Thymus (tissue), 11 donors: ENCODE data around the gene ETV6. TPM values are rescaled to one million over a fixed set of nuclear protein-coding genes. Genes with fewer than 3 reads are reported as not detected.

Source experiments
- DNase-seq, 9 donors: peaks; one replicate each; pipeline ENCODE4 v3.0.0-alpha.2; 2013; ENCODE audit warnings: low spot score in 9 of 9, low read depth in 6 of 9, missing footprints in 1 of 9
- H3K27ac ChIP-seq, 2 donors: one replicate each; pipeline ENCODE4 v1.5.1; 2013; ENCODE audit warnings: control low read depth in 1 of 2, low read depth in 1 of 2, low read length in 1 of 2, mild to moderate bottlenecking in 1 of 2, moderate library complexity in 1 of 2
- H3K27me3 ChIP-seq, 2 donors: one replicate each; pipeline ENCODE4 v1.5.1; 2013; ENCODE audit warnings: low read length in 1 of 2; ENCODE audit not compliant: control insufficient read depth in 2 of 2, insufficient read depth in 1 of 2
- H3K36me3 ChIP-seq, 2 donors: one replicate each; pipeline ENCODE4 v1.5.1; 2013; ENCODE audit warnings: low read length in 1 of 2, mild to moderate bottlenecking in 1 of 2, moderate library complexity in 1 of 2; ENCODE audit not compliant: control insufficient read depth in 2 of 2, insufficient read depth in 2 of 2
- H3K4me1 ChIP-seq, 2 donors: one replicate each; pipeline ENCODE4 v1.5.1; 2013; ENCODE audit warnings: low read length in 2 of 2; ENCODE audit not compliant: control insufficient read depth in 2 of 2, insufficient read depth in 2 of 2
- H3K4me3 ChIP-seq, 2 donors: one replicate each; pipeline ENCODE4 v1.5.1; 2013; ENCODE audit warnings: low read length in 2 of 2, control low read depth in 1 of 2, mild to moderate bottlenecking in 1 of 2
- H3K9me3 ChIP-seq, 2 donors: one replicate each; pipeline ENCODE4 v1.5.1; 2013; ENCODE audit warnings: low read length in 1 of 2, mild to moderate bottlenecking in 1 of 2; ENCODE audit not compliant: control insufficient read depth in 2 of 2, insufficient read depth in 1 of 2
- WGBS: extraction: QIAGEN DNeasy Blood & Tissue Kit; methylation state at CpG from one replicate; pipeline ENCODE4 v1.1.7; 2013; 5-methylcytosine and 5-hydroxymethylcytosine counted together
- polyA plus RNA-seq: library from polyadenylated mRNA; stranded (reverse); fragments of 200-250 nt; gene quantifications from one replicate; pipeline ENCODE4 v1.2.3, GENCODE V29; 2013
- total RNA-seq: library from RNA; stranded (reverse); fragments of 120-200 nt; gene quantifications from one replicate; pipeline ENCODE4 v1.2.4, GENCODE V29; 2013
- donor health status: healthy.

ETV6 gene
- total and polyA plus RNA-seq, 2 donors: 15.0 to 18.3 TPM

GRCh38 chr12:11709513-11709912, 60.0 kb downstream of the ETV6 start:
- DNase-seq: no peak
- Histone ChIP-seq H3K4me3 (no peak overlapping the region), H3K9me3 (no peaks in the 10 kb centered on the region), H3K36me3 (peaks cover 3 to 51% of the 10 kb centered on the region in 2 donors), H3K27me3 (no peaks in the 10 kb centered on the region), H3K27ac (no peak overlapping the region), H3K4me1 (peaks cover 10 to 41% of the 10 kb centered on the region in 2 donors)
- 96% methylated on average over 4 of the region's 4 CpGs for WGBS

GRCh38 chr12:11710431-11710830, 61.0 kb downstream of the ETV6 start:
- H3K27me3 ChIP-seq: no peaks in the 10 kb centered on the region
- DNase-seq: no peak
- 98% methylated on average over 6 of the region's 6 CpGs for WGBS
- no peak overlapping the region for H3K27ac ChIP-seq
- no peak overlapping the region for H3K4me3 ChIP-seq
- no peaks in the 10 kb centered on the region for H3K9me3 ChIP-seq
- H3K36me3 ChIP-seq: peaks cover 5 to 53% of the 10 kb centered on the region in 2 donors
- peaks cover 10 to 36% of the 10 kb centered on the region in 2 donors for H3K4me1 ChIP-seq

GRCh38 chr12:11710906-11711305, 61.4 kb downstream of the ETV6 start:
- Histone ChIP-seq H3K4me1 (peaks cover 6 to 31% of the 10 kb centered on the region in 2 donors), H3K36me3 (peaks cover 5 to 56% of the 10 kb centered on the region in 2 donors), H3K27ac (no peak overlapping the region), H3K9me3 (no peaks in the 10 kb centered on the region), H3K27me3 (no peaks in the 10 kb centered on the region), H3K4me3 (no peak overlapping the region)
- WGBS: 88% methylated on average over 3 of the region's 3 CpGs
- no peak for DNase-seq

- no peak overlapping the region for H3K27ac ChIP-seq
- no peaks in the 10 kb centered on the region for H3K9me3 ChIP-seq
- WGBS: 93% methylated on average over 9 of the region's 9 CpGs
- H3K4me1 ChIP-seq: peaks cover under 1 to 28% of the 10 kb centered on the region in 2 donors
- DNase-seq: no peak
- no peaks in the 10 kb centered on the region for H3K27me3 ChIP-seq
- H3K4me3 ChIP-seq: no peak overlapping the region
- H3K36me3 ChIP-seq: peaks cover 5 to 61% of the 10 kb centered on the region in 2 donors
Measured at GRCh38 chr12:11711651-11712327, 62.3 kb downstream of the ETV6 start.

GRCh38 chr12:11712491-11712890, 63.0 kb downstream of the ETV6 start:
- no peak for DNase-seq
- H3K27ac ChIP-seq: no peak overlapping the region
- H3K27me3 ChIP-seq: no peaks in the 10 kb centered on the region
- H3K36me3 ChIP-seq: peaks cover 5 to 64% of the 10 kb centered on the region in 2 donors
- H3K4me1 ChIP-seq: peaks cover 0 to 26% of the 10 kb centered on the region in 2 donors
- WGBS: 98% methylated on average over 6 of the region's 6 CpGs
- H3K4me3 ChIP-seq: no peak overlapping the region
- H3K9me3 ChIP-seq: no peaks in the 10 kb centered on the region

GRCh38 chr12:11713202-11713601, 63.7 kb downstream of the ETV6 start:
- no peaks in the 10 kb centered on the region for H3K27me3 ChIP-seq
- no peaks in the 10 kb centered on the region for H3K9me3 ChIP-seq
- 85% methylated on average over 4 of the region's 4 CpGs for WGBS
- H3K36me3 ChIP-seq: peaks cover 5 to 57% of the 10 kb centered on the region in 2 donors
- H3K4me1 ChIP-seq: peaks cover 0 to 27% of the 10 kb centered on the region in 2 donors
- H3K27ac ChIP-seq: no peak overlapping the region
- no peak overlapping the region for H3K4me3 ChIP-seq
- DNase-seq: no peak

GRCh38 chr12:11714626-11715025, 65.2 kb downstream of the ETV6 start:
- Histone ChIP-seq H3K4me3 (no peak overlapping the region), H3K27me3 (no peaks in the 10 kb centered on the region), H3K27ac (no peak overlapping the region), H3K4me1 (peaks cover 2 to 34% of the 10 kb centered on the region in 2 donors), H3K9me3 (no peaks in the 10 kb centered on the region), H3K36me3 (peaks cover 2 to 60% of the 10 kb centered on the region in 2 donors)
- no peak for DNase-seq
- 96% methylated on average over 5 of the region's 5 CpGs for WGBS

- H3K27ac ChIP-seq: no peak overlapping the region
- peaks cover 5 to 40% of the 10 kb centered on the region in 2 donors for H3K4me1 ChIP-seq
- H3K4me3 ChIP-seq: no peak overlapping the region
- 96% methylated on average over 4 of the region's 4 CpGs for WGBS
- no peaks in the 10 kb centered on the region for H3K9me3 ChIP-seq
- no peak for DNase-seq
- peaks cover 2 to 56% of the 10 kb centered on the region in 2 donors for H3K36me3 ChIP-seq
- no peaks in the 10 kb centered on the region for H3K27me3 ChIP-seq
Measured at GRCh38 chr12:11715621-11716020, 66.1 kb downstream of the ETV6 start.

GRCh38 chr12:11716794-11717518, 67.5 kb downstream of the ETV6 start:
- H3K27ac ChIP-seq: no peak overlapping the region

More at GRCh38 chr12:11716794-11717518, 67.5 kb downstream of the ETV6 start:
- Histone ChIP-seq H3K36me3 (peaks cover 2 to 46% of the 10 kb centered on the region in 2 donors), H3K27me3 (no peaks in the 10 kb centered on the region), H3K9me3 (no peaks in the 10 kb centered on the region), H3K4me3 (no peak overlapping the region), H3K4me1 (peaks cover 5 to 37% of the 10 kb centered on the region in 2 donors)
- DNase-seq: no peak
- WGBS: 91% methylated on average over 8 of the region's 8 CpGs
